Measurements from ENCODE around the gene PTGFR.

GRCh38 chr1:78511334-78511733 lies 20.6 kb downstream of the PTGFR start:
- no peak for TF ChIP-seq ZBTB7A (IDR thresholded peaks at IDR 0.05; ENCODE audit: low read depth)
- no peak for TF ChIP-seq YY1 (IDR thresholded peaks at IDR 0.05; ENCODE audit: low read depth)
- no peak for TF ChIP-seq REST (IDR thresholded peaks at IDR 0.05; ENCODE audit: low read depth)
- TF ChIP-seq EGR1 (IDR thresholded peaks at IDR 0.05): no peak
- TF ChIP-seq, protein P1, sequence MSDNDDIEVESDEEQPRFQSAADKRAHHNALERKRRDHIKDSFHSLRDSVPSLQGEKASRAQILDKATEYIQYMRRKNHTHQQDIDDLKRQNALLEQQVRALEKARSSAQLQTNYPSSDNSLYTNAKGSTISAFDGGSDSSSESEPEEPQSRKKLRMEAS (IDR thresholded peaks at IDR 0.05): no peak

All from Ishikawa (cell line).